Adipose tissue (tissue), 3 donors: ENCODE data around the gene OPCML. TPM values are rescaled to one million over a fixed set of nuclear protein-coding genes. Genes with fewer than 3 reads are reported as not detected.
"Not testable (repeated sequence)": the region's sequence is repeated elsewhere in the genome, so short reads cannot be mapped to it uniquely, and the experiment has no call there.

ENCODE experiments used
- H3K27ac ChIP-seq: one replicate; pipeline ENCODE4 v1.5.1; 2013; ENCODE audit warnings: low read depth, low read length
- WGBS, 3 donors: extraction: QIAGEN DNeasy Blood & Tissue Kit; methylation state at CpG; one replicate each; pipeline ENCODE4 v1.1.7; 2013; 5-methylcytosine and 5-hydroxymethylcytosine counted together
- polyA plus RNA-seq, 3 donors: library from polyadenylated mRNA; stranded (reverse); fragments of 200-250 nt; gene quantifications; one replicate each; pipeline ENCODE4 v1.2.3, GENCODE V29; 2013
- donor health status: healthy with polysubstance abuse.
- donor health status: Bipolar disorder and iron deficiency.
- donor health status: healthy.

OPCML gene
- polyA plus RNA-seq, 3 donors: 0.01 to 0.04 TPM; not detected in 1

DNA sequence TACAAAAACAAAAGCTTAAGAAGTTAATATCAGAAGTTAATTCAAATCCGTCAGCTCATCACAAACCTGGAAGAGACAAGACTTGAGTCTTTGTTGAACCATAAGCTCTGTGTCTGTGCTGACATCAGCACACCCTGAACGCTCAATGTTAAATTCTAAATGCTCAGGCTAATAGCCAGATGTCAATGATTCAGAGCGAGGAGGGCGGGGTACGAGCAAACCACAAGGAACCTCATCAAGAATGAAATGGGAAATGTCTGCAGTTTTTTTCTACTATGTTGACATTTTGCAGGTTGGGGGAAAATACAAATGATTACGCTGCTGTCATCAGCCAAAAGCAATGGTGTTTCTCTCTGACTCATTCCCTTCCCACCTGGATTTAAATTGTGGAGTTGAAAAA, 1104.7 kb downstream of the OPCML start:
- WGBS, 3 donors: 68 to 85% (median 69%) methylated on average over 6 of the region's 6 CpGs
- H3K27ac ChIP-seq: no peak overlapping the region

DNA sequence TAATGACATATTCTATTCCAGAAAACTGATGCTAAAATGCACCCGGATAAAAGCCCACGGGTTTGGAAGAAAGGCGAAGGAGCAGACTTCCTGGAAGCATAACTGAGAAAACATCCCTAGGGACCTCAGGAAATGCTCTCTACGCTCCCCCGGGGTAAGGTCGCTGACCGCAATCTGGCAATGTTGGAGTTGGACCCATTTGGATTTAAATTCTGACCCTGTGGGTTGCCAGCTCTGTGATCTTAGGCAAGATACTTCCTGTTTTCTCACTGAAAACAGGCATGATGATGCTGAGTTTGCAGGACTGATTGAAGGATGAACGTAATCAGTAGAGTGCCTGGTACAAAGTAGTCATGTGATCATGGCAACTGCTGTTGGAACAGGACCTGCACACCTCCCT, 1107.9 kb downstream of the OPCML start:
- WGBS, 3 donors: 47 to 62% (median 60%) methylated on average over 8 of the region's 8 CpGs
- no peak overlapping the region for H3K27ac ChIP-seq

- 84 to 93% (median 90%) methylated on average over 4 of the region's 4 CpGs for WGBS, 3 donors
Measured at GRCh38 chr11:132423266-132423665, 1109.0 kb downstream of the OPCML start.

GRCh38 chr11:132422722-132423121, 1109.6 kb downstream of the OPCML start:
- no peak overlapping the region for H3K27ac ChIP-seq
- 82 to 88% (median 84%) methylated on average over 5 of the region's 5 CpGs for WGBS, 3 donors

More at GRCh38 chr11:132423266-132423665, 1109.0 kb downstream of the OPCML start:
- no peak overlapping the region for H3K27ac ChIP-seq

DNA sequence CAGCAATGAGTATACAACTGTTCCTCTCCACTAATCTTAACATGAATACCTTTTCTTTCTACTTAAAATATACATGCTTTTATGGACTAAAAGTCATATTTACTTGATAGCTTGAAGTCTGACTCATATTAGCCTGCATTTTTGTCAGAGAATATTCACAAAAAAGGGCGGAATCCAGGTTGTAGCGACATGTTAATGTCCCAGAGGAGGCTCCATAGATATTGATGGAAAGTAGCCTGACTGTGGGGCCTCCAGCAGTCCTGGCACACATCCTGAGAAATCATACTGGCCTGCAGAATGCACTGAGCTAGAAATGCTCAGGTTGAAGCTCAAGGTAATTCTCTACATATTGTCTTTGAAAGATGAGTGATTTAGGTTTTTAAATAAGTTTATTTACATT, 1110.7 kb downstream of the OPCML start:
- 72 to 91% (median 89%) methylated on average over 2 of the region's 2 CpGs for WGBS, 3 donors
- H3K27ac ChIP-seq: no peak overlapping the region

- H3K27ac ChIP-seq: no peak overlapping the region
- 69 to 80% (median 75%) methylated on average over 6 of the region's 6 CpGs for WGBS, 3 donors
Measured at GRCh38 chr11:132414451-132414850, 1117.8 kb downstream of the OPCML start.

- WGBS, 3 donors: 73 to 90% (median 84%) methylated on average over 2 of the region's 2 CpGs
- no peak overlapping the region for H3K27ac ChIP-seq
Measured at GRCh38 chr11:132410383-132410782, 1121.9 kb downstream of the OPCML start.

DNA sequence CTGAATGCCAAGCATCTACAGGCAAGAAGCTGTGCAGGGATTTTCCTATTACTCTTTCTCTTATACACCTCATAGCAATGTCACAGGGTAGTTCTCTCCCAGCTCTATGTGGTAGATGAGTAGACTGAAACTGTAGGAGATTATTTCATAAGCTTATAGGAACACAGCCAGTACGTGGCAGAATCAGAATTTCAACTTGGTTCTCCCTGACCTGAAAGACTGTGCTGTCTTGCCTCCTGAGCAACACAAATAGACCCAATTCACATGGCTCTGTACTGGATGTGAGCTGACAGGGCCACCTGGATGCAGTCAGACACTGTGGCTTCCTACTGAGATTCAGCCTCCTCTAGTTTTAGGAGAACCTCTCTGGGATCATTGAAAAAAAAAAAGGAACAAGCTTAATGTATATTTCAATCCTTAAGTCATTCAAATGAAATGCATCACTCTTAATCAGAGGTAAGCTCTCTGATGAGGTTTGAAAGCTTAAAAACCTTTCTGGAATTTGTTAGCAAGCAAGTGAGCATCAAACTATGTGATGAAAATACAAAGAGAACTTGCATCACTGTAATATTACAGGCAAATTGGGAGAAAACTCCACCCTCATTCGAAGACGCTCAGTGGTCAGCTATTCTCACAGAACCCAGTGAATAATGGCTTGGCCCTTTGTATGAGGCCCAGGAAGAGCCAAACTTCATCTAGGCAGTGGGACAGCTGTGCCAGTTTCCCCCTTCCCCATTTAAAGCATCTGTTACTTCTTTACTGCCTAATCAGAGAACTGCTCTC, 1122.5 kb downstream of the OPCML start:
- no peak overlapping the region for H3K27ac ChIP-seq
- 75 to 78% (median 76%) methylated on average over 3 of the region's 3 CpGs for WGBS, 3 donors

DNA sequence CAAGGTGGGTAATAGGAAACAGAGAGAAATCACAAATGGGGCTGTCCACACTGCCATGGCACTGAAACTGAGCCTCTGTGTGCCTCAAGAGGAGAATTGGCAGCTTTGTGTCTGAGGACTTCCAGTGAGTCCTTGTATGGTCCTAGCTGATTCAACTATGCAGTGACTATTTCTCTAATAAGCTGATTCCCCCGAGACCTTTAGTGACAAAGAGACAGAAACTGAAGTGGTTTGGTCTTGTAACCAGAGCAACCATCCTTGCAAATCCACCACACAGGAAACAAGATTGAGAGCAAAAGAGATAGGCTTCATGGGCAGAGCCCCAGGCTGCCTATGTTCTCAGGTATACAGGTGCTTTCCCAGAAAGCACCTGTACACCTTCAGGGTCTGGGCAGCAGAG, 1123.4 kb downstream of the OPCML start:
- 43 to 77% (median 64%) methylated on average over 1 of the region's 1 CpG for WGBS, 3 donors
- no peak overlapping the region for H3K27ac ChIP-seq

DNA sequence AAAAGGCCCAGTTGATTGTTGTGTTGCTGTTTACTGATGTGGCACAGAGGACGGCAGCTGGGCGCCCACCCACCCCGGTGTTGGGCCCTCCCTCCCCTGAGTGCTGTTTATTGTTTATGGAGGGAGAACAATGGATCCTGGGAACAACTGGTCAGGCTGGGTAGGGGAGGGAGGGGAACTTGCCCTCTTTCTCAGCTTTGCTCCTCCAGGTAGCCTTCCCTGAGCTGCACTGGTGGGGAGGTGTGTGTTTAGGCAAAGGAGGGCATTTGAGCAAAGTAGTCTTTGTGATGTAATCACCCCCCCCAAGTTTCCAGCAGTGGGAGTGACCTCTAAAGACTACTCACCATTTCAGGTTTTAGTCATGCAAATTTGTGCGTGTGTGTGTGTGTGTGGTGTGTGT, 1126.6 kb downstream of the OPCML start:
- no peak overlapping the region for H3K27ac ChIP-seq
- 18 to 44% (median 37%) methylated on average over 4 of the region's 4 CpGs for WGBS, 3 donors

GRCh38 chr11:132402071-132402684, 1130.1 kb downstream of the OPCML start:
- 12 to 23% (median 14%) methylated on average over 8 of the region's 8 CpGs for WGBS, 3 donors
- no peak overlapping the region for H3K27ac ChIP-seq

GRCh38 chr11:132396318-132396717, 1136.0 kb downstream of the OPCML start:
- no peak overlapping the region for H3K27ac ChIP-seq
- 87 to 89% (median 89%) methylated on average over 4 of the region's 4 CpGs for WGBS, 3 donors

- no peak overlapping the region for H3K27ac ChIP-seq
Measured at GRCh38 chr11:132395434-132395833, 1136.9 kb downstream of the OPCML start.

DNA sequence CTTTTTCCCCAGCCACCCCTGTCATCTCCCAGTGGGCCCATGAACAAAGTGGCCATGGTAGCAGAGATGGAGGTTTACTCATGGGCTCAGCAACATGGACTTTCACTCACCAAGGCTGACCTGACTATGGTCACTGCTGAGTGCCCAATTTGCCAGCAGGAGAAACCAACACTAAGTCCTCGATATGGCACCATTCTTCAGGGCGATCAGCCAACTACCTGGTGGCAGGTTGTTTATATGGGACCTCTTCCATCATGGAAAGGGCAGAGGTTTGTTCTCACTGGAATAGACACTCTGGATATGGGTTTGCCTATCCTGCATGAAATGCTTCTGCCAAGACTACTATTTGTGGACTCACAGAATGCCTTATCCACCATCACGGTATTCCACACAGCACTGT, 1152.8 kb downstream of the OPCML start:
- 85 to 95% (median 93%) methylated on average over 3 of the region's 3 CpGs for WGBS, 3 donors
- H3K27ac ChIP-seq: no peak overlapping the region

DNA sequence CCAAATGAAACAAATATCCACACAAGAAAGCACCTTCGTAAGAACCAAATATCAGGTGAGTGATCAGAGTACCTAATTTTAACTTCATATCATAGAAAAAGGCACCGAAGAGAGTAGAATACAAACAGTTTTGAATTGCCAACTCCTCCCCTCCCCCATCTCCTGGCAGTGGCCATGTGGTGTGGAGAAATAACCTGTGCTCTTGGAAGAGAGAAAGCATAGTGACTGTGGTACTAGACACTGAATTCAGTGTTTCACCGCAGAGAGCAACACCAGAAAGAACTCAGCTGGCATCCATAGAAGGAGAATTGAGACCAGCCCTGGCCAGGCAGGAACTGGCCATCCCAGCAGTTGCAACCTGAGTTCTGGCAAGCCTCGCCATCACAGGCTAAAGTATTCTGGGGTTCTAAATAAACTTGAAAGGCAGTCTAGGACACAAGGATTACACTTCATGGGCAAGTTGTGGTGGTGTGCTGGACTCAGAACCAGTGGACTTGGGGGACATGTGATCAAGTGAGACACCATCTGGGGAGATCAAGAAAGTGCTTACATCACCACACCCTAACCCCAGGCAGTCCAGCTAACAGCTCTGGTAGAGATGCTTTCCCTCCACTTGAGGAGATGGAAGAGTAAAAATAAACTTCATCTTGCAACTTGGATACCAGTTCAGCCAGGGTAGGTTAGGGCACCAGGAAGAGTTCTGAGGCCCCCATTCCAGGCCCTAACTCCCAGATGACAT, 1158.7 kb downstream of the OPCML start:
- no peak overlapping the region for H3K27ac ChIP-seq
- 83 to 98% (median 87%) methylated on average over 4 of the region's 4 CpGs for WGBS, 3 donors

DNA sequence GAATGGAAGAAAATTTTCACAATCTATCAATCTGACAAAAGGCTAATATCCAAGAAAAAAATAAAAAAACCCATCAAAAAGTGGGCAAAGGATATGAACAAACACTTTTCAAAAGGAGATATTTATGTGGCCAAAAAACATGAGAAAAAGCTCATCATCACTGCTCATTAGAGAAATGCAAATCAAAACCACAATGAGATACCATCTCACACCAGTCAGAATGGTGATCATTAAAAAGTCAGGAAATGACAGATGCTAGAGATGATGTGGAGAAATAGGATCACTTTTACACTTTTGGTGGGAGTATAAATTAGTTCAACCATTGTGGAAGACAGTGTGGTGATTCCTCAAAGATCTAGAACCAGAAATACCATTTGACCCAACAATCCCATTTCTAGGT, 1162.2 kb downstream of the OPCML start:
- not testable (repeated sequence) for H3K27ac ChIP-seq

DNA sequence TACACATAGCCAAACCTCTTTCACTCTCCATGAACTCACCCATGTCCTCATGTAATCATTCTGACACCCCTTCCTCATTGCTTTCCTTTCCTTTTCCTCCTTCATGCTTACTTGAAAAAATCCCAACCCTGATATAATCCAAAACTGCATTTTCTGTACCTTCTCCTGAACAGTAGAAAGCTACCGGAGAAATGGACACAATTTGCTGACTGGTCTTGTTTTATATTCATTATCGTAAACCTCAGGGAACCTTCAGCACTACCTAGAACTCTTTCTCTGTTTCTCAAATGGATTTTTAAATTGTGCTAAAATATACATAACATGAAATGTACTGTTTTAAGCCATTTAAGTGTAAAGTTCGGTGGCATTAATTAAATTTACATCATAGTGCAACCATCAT, 1165.0 kb downstream of the OPCML start:
- 83 to 92% (median 91%) methylated on average over 3 of the region's 3 CpGs for WGBS, 3 donors
- no peak overlapping the region for H3K27ac ChIP-seq

- WGBS, 3 donors: 77 to 92% (median 86%) methylated on average over 3 of the region's 3 CpGs
- H3K27ac ChIP-seq: no peak overlapping the region
Measured at GRCh38 chr11:132365650-132366049, 1166.7 kb downstream of the OPCML start.
